Activated CD8-positive, alpha-beta memory T cell treated with anti-CD3 and anti-CD28 coated beads for 36 hours (primary cell): ENCODE data around the gene UTP25. TPM values are rescaled to one million over a fixed set of nuclear protein-coding genes. Genes with fewer than 3 reads are reported as not detected.
"Not testable (repeated sequence)": the region's sequence is repeated elsewhere in the genome, so short reads cannot be mapped to it uniquely, and the experiment has no call there.

Experiments used
- CTCF ChIA-PET: fragments of 350-600 bp; sonication (Branson Sonifier 250); formaldehyde crosslinking; loops from one replicate; lab custom pipeline; 2021; ENCODE audit warnings: antibody characterized with exemption; lab: Charles Lee
- POLR2A ChIA-PET: fragments of 350-600 bp; sonication (Branson Sonifier 250); formaldehyde crosslinking; loops from one replicate; lab custom pipeline; 2021; ENCODE audit warnings: antibody characterized with exemption; lab: Charles Lee
- total RNA-seq, 2 experiments: library from RNA; stranded (reverse); gene quantifications; one replicate each; pipeline ENCODE4 v1.2.3, GENCODE V29; 2021

The UTP25 gene
- total RNA-seq, 2 experiments from 2014 or later, result 14.8 to 15.3 TPM

GRCh38 chr1:209904774-209905173, 77.0 kb downstream of the UTP25 start:
- CTCF ChIA-PET, POLR2A ChIA-PET: not testable (repeated sequence)

Other genes with a start within 250 kb of the UTP25 start
- not detected for gene CAMK1G, start 244.3 kb upstream of the UTP25 start, total RNA-seq
- 1 to 10 TPM; 2.4 to 2.7 TPM for gene LAMB3, start 175.5 kb upstream of the UTP25 start, total RNA-seq
- gene G0S2, start 152.6 kb upstream of the UTP25 start, total RNA-seq, result 10 to 100 TPM in 1 of 2 experiments, 1 to 10 TPM in 1; 9.4 to 10.3 TPM
- gene HSD11B1, start 123.1 kb upstream of the UTP25 start, total RNA-seq, result 1 to 10 TPM; 1.3 to 1.7 TPM
- gene TRAF3IP3, start 71.9 kb upstream of the UTP25 start, total RNA-seq, result 100 to 1,000 TPM; 196 to 197 TPM
- 1 to 10 TPM; 2.1 to 2.2 TPM for gene C1orf74, start 43.4 kb upstream of the UTP25 start, total RNA-seq
- gene IRF6, start 21.8 kb upstream of the UTP25 start, total RNA-seq, result 1 to 10 TPM in 1 of 2 experiments, under 1 TPM in 1; 0.86 to 1.1 TPM
- gene SYT14, start 110.2 kb downstream of the UTP25 start, total RNA-seq, result not detected